GM21723 (cell line): ENCODE data around the gene RHOG.
A peak's percentile ranks its signal among the peaks of the same experiment; 100 is the strongest.
"Not testable (repeated sequence)": the region's sequence is repeated elsewhere in the genome, so short reads cannot be mapped to it uniquely, and the experiment has no call there.

Experiments
- ATAC-seq: cut with Tn5 transposase; IDR thresholded peaks from one replicate; pipeline ENCODE4 v1.9.1; 2021; ENCODE audit warnings: mild to moderate bottlenecking, moderate library complexity; ENCODE audit not compliant: unreplicated experiment

RHOG gene

DNA sequence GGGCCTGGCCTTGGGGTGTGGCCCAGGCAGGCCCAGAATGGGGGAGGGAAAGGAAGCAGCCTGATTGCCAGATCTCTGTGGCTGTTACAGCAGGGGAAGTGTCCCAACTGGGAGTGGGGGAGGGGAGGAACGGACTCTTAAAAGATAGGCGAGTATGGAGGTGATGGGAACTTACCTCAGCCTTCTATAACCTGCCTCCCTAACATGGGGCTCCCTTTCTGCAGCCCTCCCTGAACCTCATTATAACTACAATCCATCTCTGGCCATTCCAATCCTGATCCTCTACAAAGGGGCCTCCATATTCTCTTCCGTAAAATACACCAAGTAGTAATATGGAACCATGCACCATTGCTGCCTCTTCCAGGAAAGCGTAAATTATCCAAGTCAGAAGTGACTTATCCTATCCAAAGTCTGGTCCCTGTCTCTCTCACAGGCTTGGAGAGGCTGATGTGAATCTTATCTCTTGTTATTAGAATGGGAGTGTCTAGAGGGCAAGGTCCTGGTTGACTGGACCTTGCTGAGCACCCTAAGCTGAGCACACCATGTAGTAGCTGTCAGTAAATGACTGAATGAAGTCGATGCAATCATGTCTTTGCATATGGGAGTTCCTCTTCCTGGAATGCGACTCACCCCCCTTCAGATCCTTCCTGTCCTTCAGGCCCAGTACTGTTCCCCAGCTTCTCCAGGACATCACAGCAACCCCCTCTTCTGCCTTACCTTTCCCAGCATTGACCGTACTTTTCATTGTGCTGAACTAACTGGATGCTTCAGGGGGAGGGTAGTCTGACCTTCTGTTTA is 5.9 kb downstream of the RHOG start:
- ATAC-seq = no peak

DNA sequence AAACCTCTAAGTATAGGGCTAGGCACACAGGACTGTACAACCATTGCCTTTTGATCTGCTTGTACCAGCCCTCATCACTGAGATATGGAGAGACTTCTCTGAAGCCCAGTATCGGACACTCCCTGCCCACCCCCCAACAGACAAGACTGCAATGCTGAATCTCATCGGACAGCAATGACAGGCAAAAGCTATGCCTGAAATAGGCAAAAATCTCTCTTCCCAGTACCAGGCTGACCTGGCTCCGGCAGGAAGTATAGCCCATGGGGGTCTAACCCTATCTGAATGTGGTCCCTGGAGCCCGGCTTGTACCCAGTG is 6.5 kb downstream of the RHOG start:
- no peak for ATAC-seq

DNA sequence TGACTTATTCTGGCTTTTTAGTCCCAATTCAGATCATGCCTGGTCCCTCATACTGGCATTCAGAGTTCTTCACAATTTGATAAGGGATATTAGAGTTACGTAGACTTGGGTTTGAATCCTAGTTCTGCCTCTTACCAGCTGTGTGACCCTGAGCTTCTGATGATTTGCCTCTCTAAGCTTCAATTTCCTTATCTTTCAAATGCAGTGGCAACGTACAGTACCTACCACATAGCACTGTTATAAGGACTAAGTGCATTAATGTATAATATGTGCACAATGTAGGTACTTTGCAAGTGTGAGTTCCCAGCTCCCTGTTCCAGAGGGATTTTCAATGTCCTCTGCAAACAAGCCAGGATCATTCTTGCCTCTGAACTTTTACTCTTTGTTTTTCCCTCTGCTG is 7.3 kb downstream of the RHOG start:
- ATAC-seq = no peak

DNA sequence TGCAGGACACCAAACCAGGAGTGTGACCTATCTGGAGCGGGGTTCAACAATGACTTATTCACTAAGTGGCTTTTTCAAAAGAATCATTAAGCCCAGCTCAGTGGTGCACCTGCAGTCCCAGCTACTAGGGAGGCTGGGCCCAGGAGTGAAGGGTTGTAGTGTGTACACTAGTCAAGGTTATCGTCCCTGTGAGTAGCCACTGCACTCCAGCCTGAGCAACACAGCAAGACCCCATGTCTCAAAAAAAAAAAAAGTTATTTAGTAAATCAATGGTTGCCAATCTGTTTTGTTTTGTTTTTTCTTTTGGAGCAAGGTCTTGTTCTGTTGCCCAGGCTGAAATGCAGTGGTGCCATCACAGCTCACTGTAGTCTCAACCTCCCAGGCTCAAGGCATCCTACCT is 7.9 kb downstream of the RHOG start:
- no peak for ATAC-seq

DNA sequence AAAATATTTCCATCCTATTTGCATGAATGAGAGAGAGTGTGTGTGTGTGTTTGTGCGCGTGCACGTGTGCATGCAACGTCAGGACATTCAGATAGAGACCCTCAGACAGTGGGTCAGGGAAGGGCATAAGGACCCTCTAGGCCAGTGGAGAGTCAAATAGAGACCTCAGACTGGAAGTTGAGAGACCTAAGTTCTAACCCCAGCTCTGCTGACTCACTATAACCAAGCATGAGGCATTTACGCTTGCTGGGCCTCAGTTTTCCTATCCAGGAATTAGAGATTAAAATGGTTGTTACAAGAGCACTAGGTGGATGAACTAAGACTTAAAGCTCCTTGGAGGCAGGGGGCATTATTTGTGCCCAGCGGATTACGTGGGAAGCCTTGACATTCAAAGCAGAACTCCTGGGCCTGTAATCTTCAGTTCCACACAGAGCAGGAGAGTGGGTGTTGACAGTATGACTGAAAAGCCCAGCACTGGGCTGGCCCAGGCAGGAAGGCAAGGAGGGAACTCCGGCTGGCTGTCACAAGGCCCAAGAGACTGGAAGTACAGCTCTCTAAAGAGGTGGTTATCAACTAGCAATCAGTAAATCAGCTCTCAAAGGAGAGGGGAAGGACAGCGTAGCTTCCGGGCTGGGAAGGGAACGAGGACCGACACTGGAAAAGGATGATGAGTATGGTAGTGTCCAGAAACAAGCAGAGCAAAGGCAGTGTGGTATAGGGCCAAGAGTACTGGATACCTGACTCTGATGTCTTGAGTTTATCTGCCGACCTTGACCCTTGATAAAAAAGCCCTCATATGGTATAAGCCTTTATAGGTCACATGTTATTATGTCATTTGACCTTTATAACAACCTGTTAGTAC is 9.2 kb downstream of the RHOG start:
- no peak for ATAC-seq

DNA sequence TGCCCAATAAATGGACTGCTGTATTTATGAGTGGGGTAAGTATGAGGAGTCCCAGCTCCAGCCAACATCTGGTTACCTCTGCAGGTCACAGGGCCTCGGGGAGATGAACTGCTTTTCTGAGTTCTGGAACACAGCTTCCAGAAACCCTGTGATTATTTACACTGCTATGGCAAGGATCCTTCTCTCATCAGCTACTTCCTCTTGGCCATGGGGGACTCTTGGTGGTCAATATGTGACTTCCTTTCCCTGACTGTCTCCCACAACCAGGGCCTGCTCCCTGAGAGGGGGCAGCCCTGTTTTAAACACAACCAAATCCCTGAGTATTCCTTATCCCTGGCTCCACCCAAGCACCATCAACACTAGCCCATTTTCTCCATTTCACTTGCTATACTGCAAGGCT is 10.0 kb downstream of the RHOG start:
- no peak for ATAC-seq

DNA sequence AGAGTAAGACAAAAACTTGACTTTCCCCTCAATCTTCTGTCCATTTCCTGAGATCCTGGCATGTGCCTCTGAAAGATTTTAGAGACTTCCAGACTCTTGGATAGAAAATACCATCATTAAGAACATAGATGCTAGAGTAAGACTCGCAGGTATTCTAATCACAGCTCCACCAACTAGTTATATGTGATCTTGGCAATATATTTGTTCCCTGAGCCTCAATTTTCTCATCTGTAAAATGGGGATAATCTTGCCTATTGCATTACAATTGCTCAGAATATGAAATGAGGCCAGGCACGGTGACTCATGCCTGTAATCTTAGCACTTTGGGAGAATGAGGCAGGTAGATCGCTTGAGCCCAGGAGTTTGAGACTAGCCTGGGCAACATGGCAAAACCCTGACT is 10.7 kb downstream of the RHOG start:
- ATAC-seq = no peak

DNA sequence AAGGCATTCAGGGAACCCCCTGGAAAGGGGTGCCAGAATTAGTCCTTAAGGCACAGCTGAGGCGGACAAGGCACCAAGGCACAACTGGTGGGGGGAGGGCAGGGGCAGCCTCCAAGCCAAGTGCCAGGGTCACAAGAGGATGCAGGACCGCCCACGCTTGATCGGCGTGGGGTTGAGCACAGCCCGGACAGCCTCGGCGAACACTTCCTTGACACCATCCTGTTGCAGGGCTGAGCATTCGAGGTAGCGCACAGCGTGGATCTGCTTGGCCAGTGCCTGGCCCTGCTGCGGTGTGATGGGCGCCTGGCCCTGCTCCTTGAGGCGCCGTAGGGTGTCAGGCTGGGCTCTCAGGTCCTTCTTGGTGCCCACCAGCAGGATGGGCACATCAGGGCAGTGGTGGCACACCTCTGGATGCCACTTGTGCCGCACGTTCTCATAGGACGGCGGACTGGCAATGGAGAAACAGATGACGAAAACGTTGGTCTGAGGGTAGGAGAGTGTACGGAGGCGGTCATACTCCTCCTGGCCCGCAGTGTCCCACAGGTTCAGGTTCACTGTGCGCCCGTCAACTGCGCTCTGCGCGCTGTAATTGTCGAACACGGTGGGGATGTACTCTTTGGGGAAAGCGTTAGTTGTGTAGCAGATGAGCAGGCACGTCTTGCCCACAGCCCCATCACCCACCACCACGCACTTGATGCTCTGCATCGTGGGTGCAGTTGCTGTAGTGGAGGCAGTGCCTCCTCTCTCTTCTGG is 13.1 kb downstream of the RHOG start:
- ATAC-seq = no peak

DNA sequence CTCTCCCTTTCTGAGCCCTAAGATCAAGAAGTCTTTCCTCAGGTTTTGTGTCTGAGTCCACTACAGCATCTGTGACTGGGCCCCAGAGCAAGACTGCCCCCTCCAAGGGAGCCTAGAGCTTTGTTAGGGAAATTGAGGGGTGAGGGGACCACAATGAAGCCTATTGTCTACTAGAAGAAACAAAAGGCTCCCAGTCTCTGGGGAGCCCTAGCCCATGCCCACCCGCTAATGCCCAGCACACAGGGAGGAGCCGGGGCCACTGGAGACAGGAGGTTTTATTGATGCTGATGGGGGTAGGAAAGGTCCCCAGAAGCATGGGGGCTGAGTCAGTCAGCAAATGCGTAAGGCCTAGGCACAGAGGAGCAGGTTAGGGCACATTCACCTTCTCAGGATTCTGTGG is 14.0 kb downstream of the RHOG start:
- no peak for ATAC-seq

DNA sequence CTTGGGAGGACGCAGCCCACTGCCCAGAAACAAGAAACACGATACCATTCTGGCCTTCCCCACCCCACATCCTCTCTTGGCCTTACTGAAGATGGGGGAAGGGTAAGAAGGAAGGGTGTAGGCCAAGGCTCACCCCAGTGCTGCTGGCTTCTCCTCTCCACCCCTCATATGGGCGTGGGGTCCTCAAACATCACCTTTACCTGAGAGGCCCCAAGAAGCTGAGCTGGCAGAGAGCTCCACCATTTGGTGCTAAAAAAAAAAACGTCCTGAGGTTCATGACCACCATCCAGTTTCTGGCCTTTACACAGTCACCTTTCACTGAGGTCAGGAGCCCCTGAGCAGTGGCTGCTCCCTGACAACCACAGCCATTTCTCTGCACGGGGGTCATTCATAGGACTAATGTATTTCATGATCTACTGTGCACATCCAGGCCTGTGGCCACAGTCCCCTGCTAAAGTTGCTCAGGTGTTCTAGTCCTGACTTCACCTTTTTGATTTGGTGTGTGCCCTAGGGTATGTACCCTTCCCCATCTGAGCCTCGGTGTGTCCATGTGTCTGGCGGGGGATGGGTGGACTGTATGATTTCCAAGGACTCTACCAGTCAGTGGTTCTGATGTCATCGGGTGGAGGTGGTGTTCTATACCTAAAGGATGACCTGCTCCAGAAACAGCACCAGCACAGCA is 15.1 kb downstream of the RHOG start:
- ATAC-seq = no peak

DNA sequence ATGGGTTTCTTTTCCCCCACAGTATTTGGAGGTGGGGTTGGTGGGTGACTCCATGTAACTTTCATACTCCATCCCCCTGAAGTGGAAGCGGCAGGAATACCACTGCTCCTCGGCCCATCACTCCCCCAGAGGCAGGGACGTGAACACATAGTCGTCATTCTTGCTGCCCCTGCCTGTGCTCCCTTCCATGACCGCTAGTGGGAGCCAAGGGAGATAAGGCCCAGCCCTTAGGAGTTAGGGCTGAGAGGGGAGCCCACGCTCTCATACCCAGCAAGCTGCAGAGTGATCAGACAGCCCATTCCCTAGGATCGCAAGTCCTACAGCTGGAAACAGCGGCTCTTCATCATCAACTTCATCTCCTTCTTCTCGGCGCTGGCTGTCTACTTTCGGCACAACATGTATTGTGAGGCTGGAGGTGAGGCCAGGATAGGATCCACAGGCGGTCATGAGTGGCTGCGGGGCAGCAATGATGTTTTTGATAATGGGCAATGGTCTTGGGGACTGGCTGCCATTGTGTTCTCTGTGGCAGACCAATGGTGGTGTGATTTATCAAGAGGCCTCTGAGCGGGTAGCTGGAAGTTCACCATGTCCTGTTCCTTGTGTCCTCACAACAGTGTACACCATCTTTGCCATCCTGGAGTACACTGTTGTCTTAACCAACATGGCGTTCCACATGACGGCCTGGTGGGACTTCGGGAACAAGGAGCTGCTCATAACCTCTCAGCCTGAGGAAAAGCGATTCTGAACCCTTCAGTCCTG is 15.9 kb downstream of the RHOG start:
- peak; percentile 80 for ATAC-seq

DNA sequence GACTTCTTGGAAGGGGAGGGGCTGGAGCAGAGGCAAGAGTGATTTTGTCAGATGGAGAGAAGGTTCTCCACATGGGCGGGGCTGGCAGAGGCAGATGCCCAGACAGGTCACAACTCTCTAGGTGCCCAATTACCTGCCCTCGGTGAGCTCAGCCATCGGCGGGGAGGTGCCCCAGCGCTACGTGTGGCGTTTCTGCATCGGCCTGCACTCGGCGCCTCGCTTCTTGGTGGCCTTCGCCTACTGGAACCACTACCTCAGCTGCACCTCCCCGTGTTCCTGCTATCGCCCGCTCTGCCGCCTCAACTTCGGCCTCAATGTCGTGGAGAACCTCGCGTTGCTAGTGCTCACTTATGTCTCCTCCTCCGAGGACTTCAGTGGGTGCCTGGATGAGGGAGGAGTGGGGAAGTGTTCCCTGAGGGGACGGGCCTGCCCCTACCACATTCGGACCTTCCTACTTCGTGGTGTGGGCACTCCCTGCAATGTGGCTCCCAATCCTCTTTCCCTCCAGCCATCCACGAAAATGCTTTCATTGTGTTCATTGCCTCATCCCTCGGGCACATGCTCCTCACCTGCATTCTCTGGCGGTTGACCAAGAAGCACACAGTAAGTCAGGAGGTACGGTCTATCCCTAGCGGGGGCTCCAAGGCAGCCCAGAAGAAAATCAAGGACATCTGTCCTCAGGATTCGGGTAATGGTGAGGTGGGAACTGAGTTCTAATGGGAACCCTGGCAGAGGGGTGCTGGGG is 16.8 kb downstream of the RHOG start:
- ATAC-seq = no peak

DNA sequence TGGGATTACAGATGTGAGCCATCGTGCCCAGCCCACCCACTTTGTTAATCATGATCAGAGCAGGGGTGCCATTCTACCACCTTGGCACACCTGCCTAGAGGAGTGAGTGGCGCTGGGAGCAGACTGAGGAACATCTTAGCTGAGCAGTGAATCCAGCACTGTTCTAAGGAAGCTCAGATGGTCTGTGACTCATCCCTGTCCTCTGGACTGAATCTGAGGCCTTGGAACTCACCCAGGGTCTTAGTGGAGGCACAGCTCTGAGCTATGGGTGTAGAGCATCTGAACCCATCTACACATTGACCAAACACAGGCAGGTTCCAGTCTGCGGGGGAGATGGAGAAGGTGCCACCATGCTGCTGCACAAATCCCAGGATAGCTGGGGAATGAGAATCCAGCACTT is 17.5 kb downstream of the RHOG start:
- no peak for ATAC-seq

DNA sequence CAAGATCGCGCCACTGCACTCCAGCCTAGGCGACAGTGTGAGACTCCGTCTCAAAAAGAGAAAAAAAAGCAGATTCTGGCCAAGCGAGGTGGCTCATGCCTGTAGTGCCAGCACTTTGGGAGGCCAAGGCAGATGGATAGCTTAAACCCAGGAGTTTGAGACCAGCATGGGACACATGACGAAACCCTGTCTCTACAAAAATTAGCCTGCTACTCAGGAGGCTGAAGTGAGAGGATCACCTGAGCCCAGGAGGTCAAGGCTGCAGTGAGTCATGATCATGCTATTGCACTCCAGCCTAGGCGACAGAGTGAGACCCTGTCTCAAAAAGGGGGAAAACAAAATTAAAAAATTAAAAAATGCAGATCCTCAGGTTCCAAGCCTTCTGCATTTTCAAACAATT is 18.4 kb downstream of the RHOG start:
- ATAC-seq = no peak

DNA sequence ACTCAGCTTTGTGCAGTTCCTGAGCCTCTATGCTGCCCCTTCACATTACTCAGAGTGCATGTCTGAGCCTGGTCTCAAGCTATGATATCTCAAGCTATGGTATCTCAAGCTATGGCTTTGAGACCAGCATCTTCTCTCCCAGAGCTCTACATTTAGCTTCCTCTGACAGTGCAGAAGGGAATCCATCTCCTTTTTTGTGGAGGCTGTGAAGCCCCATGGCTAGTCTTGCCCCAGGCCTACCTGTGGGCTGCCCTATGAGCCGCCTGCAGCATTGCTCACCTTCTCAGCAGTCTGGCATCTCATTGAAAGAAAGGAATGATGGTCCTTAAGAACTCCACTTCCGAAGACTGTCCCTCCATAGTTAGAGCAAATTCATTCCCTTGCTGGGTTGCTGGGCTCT is 19.8 kb downstream of the RHOG start:
- no peak for ATAC-seq

DNA sequence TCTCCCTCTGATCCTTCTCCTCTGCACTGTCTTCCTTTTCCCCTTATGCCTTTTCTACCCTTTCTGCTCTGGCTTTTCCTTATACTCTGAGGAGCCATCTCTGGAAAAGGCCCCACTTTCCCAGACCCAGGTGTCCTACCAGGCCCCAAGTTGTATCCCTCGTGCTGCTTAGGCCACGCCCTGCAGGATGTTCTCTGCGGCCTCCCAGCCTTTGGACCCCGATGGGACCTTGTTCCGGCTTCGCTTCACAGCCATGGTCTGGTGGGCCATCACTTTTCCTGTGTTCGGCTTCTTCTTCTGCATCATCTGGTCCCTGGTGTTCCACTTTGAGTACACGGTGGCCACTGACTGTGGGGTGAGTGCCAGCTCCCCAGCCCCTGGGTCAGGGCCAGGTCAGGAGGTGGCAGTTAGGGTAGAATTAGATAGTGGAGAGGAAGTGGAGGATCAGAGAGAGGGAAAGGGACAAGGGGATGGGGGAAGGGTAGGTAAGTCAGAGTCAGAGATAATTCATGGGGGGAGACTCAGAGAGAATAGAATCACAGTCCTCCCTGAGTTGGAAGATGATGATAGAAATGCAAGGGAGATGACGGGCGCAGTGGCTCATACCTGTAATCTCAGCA is 23.5 kb downstream of the RHOG start:
- ATAC-seq = no peak

DNA sequence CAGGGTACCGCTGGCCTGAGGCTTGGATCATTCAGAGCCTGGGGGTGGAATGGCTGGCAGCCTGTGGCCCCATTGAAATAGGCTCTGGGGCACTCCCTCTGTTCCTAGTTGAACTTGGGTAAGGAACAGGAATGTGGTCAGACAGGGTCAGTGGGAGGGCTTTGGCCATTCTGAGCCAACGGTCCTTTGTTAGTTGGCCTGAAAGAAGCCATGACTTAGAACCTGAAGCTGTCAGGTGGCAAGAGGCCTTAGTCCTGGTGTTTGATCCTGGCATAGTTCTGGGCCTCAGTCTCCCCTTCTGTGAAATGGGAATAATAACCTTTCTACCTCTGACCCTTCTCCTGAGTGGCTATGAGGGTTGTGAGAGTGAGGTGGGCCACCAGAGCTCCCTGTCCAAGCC is 24.1 kb downstream of the RHOG start:
- no peak for ATAC-seq

DNA sequence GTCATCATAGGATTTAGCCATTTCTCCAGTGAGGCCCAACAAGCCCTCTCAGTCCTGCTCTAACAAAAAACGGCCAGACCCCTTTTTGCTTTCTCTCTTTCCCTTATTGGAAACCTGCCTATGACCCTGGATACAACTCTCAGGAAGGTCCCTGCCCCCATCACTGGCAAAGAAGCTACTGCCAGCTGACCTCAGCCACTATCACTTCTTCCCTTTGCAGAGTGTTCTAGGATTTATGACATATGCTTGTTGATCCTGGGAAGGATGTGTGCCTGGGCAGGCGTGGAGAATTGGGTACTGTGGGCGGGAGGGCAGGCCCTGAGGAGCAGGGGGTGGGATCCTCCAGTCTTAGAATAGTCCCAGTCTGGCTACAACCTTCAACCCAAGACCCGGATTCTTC is 24.9 kb downstream of the RHOG start:
- no peak for ATAC-seq

DNA sequence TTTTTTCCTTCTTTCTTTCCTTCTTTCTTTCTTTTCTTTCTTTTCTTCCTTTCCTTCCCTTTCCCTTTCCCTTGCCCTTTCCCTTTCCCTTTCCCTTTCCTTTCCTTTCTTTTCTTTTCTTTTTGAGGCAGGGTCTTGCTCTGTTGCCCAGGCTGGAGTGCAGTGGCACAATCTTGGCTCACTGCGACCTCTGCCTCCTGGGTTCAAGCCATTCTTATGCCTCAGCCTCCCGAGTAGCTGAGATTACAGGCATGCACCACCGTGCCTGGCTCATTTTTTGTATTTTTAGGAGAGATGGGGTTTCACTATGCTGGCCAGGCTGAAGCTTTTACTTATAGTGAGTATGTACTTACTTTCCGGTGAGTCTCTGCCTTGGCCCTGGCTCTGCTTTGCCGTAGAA is 25.9 kb downstream of the RHOG start:
- not testable (repeated sequence) for ATAC-seq
